PFSK-1 (cell line): Measurements from ENCODE around the gene MLIP.

Experiments
- FOXP2 ChIP-seq: optimal IDR thresholded peaks from 2 replicates; pipeline ENCODE3; 2011; ENCODE audit warnings: borderline replicate concordance, control low read depth, inconsistent platforms; ENCODE audit not compliant: insufficient read depth; ENCODE audit errors: extremely low read length, extremely low read depth
- POLR2AphosphoS5 ChIP-seq: IDR thresholded peaks from 2 replicates; pipeline ENCODE4 v1.6.1; 2012; ENCODE audit warnings: low read depth, mild to moderate bottlenecking, control low read depth, low read length, moderate library complexity
- SIN3A ChIP-seq: IDR thresholded peaks from 2 replicates; pipeline ENCODE4 v1.6.1; 2012; ENCODE audit warnings: mild to moderate bottlenecking, low read length, moderate library complexity, borderline replicate concordance; ENCODE audit not compliant: insufficient read depth
- TAF1 ChIP-seq: IDR thresholded peaks from 2 replicates; pipeline ENCODE4 v1.6.1; 2012; ENCODE audit warnings: low read length, control low read depth, borderline replicate concordance; ENCODE audit not compliant: insufficient read depth
- TF ChIP-seq, protein P1 (sequence below), 2 experiments: IDR thresholded peaks; 2 replicates each; pipeline versions ENCODE4 v1.6.1 to v1.8.0; 2011 to 2012; ENCODE audit warnings: low read depth in 2 of 2, low read length in 2 of 2, control low read depth in 1 of 2, inconsistent platforms in 1 of 2, mild to moderate bottlenecking in 1 of 2, moderate library complexity in 1 of 2; ENCODE audit not compliant: insufficient read depth in 1 of 2

MLIP gene

GRCh38 chr6:54074578-54075195 is 36.6 kb upstream of the MLIP start:
- TF ChIP-seq, protein P1, sequence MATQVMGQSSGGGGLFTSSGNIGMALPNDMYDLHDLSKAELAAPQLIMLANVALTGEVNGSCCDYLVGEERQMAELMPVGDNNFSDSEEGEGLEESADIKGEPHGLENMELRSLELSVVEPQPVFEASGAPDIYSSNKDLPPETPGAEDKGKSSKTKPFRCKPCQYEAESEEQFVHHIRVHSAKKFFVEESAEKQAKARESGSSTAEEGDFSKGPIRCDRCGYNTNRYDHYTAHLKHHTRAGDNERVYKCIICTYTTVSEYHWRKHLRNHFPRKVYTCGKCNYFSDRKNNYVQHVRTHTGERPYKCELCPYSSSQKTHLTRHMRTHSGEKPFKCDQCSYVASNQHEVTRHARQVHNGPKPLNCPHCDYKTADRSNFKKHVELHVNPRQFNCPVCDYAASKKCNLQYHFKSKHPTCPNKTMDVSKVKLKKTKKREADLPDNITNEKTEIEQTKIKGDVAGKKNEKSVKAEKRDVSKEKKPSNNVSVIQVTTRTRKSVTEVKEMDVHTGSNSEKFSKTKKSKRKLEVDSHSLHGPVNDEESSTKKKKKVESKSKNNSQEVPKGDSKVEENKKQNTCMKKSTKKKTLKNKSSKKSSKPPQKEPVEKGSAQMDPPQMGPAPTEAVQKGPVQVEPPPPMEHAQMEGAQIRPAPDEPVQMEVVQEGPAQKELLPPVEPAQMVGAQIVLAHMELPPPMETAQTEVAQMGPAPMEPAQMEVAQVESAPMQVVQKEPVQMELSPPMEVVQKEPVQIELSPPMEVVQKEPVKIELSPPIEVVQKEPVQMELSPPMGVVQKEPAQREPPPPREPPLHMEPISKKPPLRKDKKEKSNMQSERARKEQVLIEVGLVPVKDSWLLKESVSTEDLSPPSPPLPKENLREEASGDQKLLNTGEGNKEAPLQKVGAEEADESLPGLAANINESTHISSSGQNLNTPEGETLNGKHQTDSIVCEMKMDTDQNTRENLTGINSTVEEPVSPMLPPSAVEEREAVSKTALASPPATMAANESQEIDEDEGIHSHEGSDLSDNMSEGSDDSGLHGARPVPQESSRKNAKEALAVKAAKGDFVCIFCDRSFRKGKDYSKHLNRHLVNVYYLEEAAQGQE (IDR thresholded peaks at IDR 0.05; ENCODE audit: insufficient read depth in 1 of 2, low read depth in 2 of 2, low read length in 2 of 2): no peak
- TF ChIP-seq SIN3A (no peak), TAF1 (no peak), FOXP2 (no peak), POLR2AphosphoS5 (no peak)

DNA sequence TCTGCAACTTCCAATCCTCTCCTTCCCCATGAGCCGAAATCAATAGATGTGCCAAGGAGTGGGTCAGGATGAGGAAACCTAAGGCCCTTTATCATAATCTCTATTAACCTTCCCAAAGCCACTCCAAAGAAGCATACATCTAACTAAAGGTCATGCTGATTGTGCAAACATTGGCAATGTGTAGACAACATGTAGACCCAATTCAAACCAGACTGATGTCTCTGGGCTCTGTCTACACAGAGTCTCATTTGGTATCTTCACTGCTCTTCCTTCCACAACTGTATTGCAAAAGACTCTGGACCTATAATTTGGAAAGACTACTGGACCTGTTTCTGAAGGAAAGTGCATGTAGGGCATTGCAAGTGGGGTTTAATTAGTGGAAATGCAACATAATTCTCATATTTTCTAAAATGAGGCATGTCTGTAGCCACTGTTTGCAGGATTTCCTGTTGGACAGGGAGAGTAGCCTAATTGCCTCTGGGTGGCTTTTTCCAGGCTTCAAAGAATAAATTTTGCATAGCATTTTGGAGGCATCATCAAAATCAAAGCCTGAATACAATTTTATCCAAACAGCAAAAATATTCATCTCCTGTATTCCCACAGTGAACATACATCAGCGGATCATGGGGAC is 35.0 kb upstream of the MLIP start:
- no peak for TF ChIP-seq FOXP2
- no peak for TF ChIP-seq POLR2AphosphoS5
- TF ChIP-seq, protein P1 (IDR thresholded peaks at IDR 0.05; ENCODE audit: insufficient read depth in 1 of 2, low read depth in 2 of 2, low read length in 2 of 2): no peak
- TF ChIP-seq TAF1: no peak
- TF ChIP-seq SIN3A: no peak

GRCh38 chr6:54083287-54083686 is 28.0 kb upstream of the MLIP start:
- TF ChIP-seq POLR2AphosphoS5: no peak
- TF ChIP-seq FOXP2: no peak

GRCh38 chr6:54084231-54084630 is 27.0 kb upstream of the MLIP start:
- TF ChIP-seq, protein P1 (IDR thresholded peaks at IDR 0.05; ENCODE audit: insufficient read depth in 1 of 2, low read depth in 2 of 2, low read length in 2 of 2): no peak
- TF ChIP-seq POLR2AphosphoS5: no peak
- no peak for TF ChIP-seq TAF1
- TF ChIP-seq FOXP2: no peak
- no peak for TF ChIP-seq SIN3A

- TF ChIP-seq SIN3A: no peak
- no peak for TF ChIP-seq FOXP2
- no peak for TF ChIP-seq TAF1
- no peak for TF ChIP-seq POLR2AphosphoS5
- TF ChIP-seq, protein P1 (IDR thresholded peaks at IDR 0.05; ENCODE audit: insufficient read depth in 1 of 2, low read depth in 2 of 2, low read length in 2 of 2): no peak
Measured at GRCh38 chr6:54085047-54085446, 26.2 kb upstream of the MLIP start.
